Neural cell (in vitro differentiated cells): ENCODE measurements around the gene NTSR2. TPM values are rescaled to one million over a fixed set of nuclear protein-coding genes. Genes with fewer than 3 reads are reported as not detected.

Source experiments
- H2AFZ ChIP-seq: fragments of 200-600, 300-800 bp; sonication (generic), shearing (Covaris generic); 2 replicates; pipeline ENCODE4 v1.6.0; 2014; ENCODE audit warnings: low read depth, mild to moderate bottlenecking, antibody characterized with exemption, low read length, moderate library complexity
- H3F3A ChIP-seq: fragments of 200-600 bp; shearing (Covaris generic); 2 replicates; pipeline ENCODE4 v1.6.1; 2016; ENCODE audit warnings: mild to moderate bottlenecking, moderate library complexity, mixed read lengths, antibody characterized with exemption, low read length; ENCODE audit not compliant: insufficient read depth, poor library complexity, severe bottlenecking
- H3K27ac ChIP-seq: fragments of 200-600, 300-800 bp; sonication (generic), shearing (Covaris generic); 2 replicates; pipeline ENCODE4 v1.5.1; 2014; ENCODE audit warnings: mild to moderate bottlenecking, low read length, moderate library complexity
- H3K27me3 ChIP-seq: fragments of 300-800, 200-600 bp; sonication (generic), shearing (Covaris generic); 2 replicates; pipeline ENCODE4 v1.6.0; 2014; ENCODE audit warnings: mild to moderate bottlenecking, low read depth, low read length, moderate library complexity; ENCODE audit not compliant: insufficient read depth
- H3K36me3 ChIP-seq: fragments of 300-800, 200-600 bp; sonication (generic), shearing (Covaris generic); 2 replicates; pipeline ENCODE4 v1.5.1; 2014; ENCODE audit warnings: mild to moderate bottlenecking, antibody characterized with exemption, low read length, moderate library complexity; ENCODE audit not compliant: insufficient read depth
- H3K4me2 ChIP-seq: fragments of 300-800, 200-600 bp; sonication (generic), shearing (Covaris generic); 2 replicates; pipeline ENCODE4 v1.6.0; 2014; ENCODE audit warnings: mild to moderate bottlenecking, low read length
- H3K4me3 ChIP-seq: fragments of 300-800, 200-600 bp; sonication (generic), shearing (Covaris generic); 2 replicates; pipeline ENCODE4 v1.5.1; 2014; ENCODE audit warnings: mild to moderate bottlenecking, low read length, moderate library complexity
- H3K79me2 ChIP-seq: fragments of 200-600 bp; shearing (Covaris generic); replicated peaks from 2 replicates; pipeline ENCODE4 v1.6.0; 2014; ENCODE audit warnings: mild to moderate bottlenecking, low read length, moderate library complexity; ENCODE audit not compliant: insufficient read depth
- H3K9ac ChIP-seq: fragments of 300-800, 200-600 bp; sonication (generic), shearing (Covaris generic); 2 replicates; pipeline ENCODE4 v1.6.1; 2016; ENCODE audit warnings: mild to moderate bottlenecking, low read length, mixed read lengths
- H3K9me2 ChIP-seq: fragments of 200-600 bp; shearing (Covaris generic); 2 replicates; pipeline ENCODE4 v1.6.1; 2016; ENCODE audit warnings: mild to moderate bottlenecking, low read length, mixed read lengths; ENCODE audit not compliant: insufficient read depth
- H3K9me3 ChIP-seq: fragments of 200-600, 300-800 bp; sonication (generic), shearing (Covaris generic); 2 replicates; pipeline ENCODE4 v1.6.1; 2016; ENCODE audit warnings: mild to moderate bottlenecking, mixed run types, low read length, moderate library complexity, mixed read lengths
- H4K20me1 ChIP-seq: fragments of 200-600 bp; shearing (Covaris generic); 2 replicates; pipeline ENCODE4 v1.6.1; 2016; ENCODE audit warnings: mild to moderate bottlenecking, mixed run types; ENCODE audit not compliant: insufficient read depth
- EP300 ChIP-seq: fragments of 450-650 bp; conservative IDR thresholded peaks from 2 replicates; pipeline ENCODE4 v1.6.1; 2014; ENCODE audit warnings: antibody characterized with exemption, mild to moderate bottlenecking, moderate library complexity; ENCODE audit not compliant: poor library complexity, severe bottlenecking
- EZH2 ChIP-seq: fragments of 200-600, 300-800 bp; shearing (Covaris generic), sonication (generic); IDR thresholded peaks from 2 replicates; pipeline ENCODE4 v1.6.1; 2014; ENCODE audit warnings: antibody characterized with exemption, low read length, borderline replicate concordance, mild to moderate bottlenecking; ENCODE audit not compliant: insufficient read depth, poor library complexity, severe bottlenecking
- MXI1 ChIP-seq: fragments of 450-650 bp; conservative IDR thresholded peaks from 2 replicates; pipeline ENCODE4 v1.6.1; 2014; ENCODE audit warnings: antibody characterized with exemption, mild to moderate bottlenecking; ENCODE audit not compliant: poor library complexity, severe bottlenecking
- POLR2AphosphoS5 ChIP-seq: IDR thresholded peaks from 2 replicates; pipeline ENCODE4 v1.6.1; 2012
- RAD21 ChIP-seq: fragments of 450-650 bp; conservative IDR thresholded peaks from 2 replicates; pipeline ENCODE4 v1.6.1; 2014; ENCODE audit warnings: antibody characterized with exemption, mild to moderate bottlenecking, moderate library complexity
- SMC3 ChIP-seq: fragments of 450-650 bp; conservative IDR thresholded peaks from 2 replicates; pipeline ENCODE4 v1.6.1; 2014; ENCODE audit warnings: antibody characterized with exemption, mild to moderate bottlenecking, moderate library complexity; ENCODE audit not compliant: poor library complexity
- TAF1 ChIP-seq: IDR thresholded peaks from 2 replicates; pipeline ENCODE4 v1.6.1; 2012; ENCODE audit warnings: low read depth
- polyA plus RNA-seq: library from polyadenylated mRNA; depleted of rRNA; stranded (reverse); fragments of >200 nt; gene quantifications from 2 replicates; pipeline ENCODE4 v1.2.3, GENCODE V29; 2014
- TF ChIP-seq, protein P1 (sequence below): fragments of 450-650 bp; IDR thresholded peaks from 2 replicates; pipeline ENCODE4 v1.5.1; 2014; ENCODE audit warnings: antibody characterized with exemption, mild to moderate bottlenecking, moderate library complexity; ENCODE audit not compliant: poor library complexity, severe bottlenecking
- TF ChIP-seq, protein P2 (sequence below): IDR thresholded peaks from 2 replicates; pipeline ENCODE4 v1.6.1; 2012; ENCODE audit warnings: borderline replicate concordance

NTSR2 gene
- polyA plus RNA-seq, 1 donor from 2014 or later, result not detected

DNA sequence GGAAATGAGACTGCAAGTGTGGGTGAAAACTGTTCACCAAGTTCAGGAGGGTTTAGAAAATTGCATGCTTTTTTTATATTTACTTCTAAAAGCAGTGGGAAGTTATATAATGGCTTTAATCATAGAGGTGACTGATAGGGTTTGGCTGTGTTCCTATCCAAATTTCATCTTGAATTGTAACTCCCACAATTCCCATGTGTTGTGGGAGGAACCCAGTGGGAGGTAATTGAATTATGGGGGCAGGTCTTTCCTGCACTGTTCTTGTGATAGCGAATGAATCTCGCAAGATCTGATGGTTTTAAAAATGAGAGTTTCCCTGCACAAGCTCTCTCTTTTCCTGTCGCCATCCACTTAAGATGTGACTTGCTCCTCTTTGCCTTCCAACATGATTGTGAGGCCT, 35.7 kb upstream of the NTSR2 start:
- TF ChIP-seq, protein P1, sequence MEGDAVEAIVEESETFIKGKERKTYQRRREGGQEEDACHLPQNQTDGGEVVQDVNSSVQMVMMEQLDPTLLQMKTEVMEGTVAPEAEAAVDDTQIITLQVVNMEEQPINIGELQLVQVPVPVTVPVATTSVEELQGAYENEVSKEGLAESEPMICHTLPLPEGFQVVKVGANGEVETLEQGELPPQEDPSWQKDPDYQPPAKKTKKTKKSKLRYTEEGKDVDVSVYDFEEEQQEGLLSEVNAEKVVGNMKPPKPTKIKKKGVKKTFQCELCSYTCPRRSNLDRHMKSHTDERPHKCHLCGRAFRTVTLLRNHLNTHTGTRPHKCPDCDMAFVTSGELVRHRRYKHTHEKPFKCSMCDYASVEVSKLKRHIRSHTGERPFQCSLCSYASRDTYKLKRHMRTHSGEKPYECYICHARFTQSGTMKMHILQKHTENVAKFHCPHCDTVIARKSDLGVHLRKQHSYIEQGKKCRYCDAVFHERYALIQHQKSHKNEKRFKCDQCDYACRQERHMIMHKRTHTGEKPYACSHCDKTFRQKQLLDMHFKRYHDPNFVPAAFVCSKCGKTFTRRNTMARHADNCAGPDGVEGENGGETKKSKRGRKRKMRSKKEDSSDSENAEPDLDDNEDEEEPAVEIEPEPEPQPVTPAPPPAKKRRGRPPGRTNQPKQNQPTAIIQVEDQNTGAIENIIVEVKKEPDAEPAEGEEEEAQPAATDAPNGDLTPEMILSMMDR, result no peak
- no peak for TF ChIP-seq MXI1
- TF ChIP-seq RAD21, result no peak
- TF ChIP-seq POLR2AphosphoS5, result no peak
- TF ChIP-seq TAF1, result no peak
- TF ChIP-seq EZH2, result no peak
- TF ChIP-seq SMC3, result no peak
- no peak for TF ChIP-seq EP300
- TF ChIP-seq, protein P2, sequence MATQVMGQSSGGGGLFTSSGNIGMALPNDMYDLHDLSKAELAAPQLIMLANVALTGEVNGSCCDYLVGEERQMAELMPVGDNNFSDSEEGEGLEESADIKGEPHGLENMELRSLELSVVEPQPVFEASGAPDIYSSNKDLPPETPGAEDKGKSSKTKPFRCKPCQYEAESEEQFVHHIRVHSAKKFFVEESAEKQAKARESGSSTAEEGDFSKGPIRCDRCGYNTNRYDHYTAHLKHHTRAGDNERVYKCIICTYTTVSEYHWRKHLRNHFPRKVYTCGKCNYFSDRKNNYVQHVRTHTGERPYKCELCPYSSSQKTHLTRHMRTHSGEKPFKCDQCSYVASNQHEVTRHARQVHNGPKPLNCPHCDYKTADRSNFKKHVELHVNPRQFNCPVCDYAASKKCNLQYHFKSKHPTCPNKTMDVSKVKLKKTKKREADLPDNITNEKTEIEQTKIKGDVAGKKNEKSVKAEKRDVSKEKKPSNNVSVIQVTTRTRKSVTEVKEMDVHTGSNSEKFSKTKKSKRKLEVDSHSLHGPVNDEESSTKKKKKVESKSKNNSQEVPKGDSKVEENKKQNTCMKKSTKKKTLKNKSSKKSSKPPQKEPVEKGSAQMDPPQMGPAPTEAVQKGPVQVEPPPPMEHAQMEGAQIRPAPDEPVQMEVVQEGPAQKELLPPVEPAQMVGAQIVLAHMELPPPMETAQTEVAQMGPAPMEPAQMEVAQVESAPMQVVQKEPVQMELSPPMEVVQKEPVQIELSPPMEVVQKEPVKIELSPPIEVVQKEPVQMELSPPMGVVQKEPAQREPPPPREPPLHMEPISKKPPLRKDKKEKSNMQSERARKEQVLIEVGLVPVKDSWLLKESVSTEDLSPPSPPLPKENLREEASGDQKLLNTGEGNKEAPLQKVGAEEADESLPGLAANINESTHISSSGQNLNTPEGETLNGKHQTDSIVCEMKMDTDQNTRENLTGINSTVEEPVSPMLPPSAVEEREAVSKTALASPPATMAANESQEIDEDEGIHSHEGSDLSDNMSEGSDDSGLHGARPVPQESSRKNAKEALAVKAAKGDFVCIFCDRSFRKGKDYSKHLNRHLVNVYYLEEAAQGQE, result no peak

DNA sequence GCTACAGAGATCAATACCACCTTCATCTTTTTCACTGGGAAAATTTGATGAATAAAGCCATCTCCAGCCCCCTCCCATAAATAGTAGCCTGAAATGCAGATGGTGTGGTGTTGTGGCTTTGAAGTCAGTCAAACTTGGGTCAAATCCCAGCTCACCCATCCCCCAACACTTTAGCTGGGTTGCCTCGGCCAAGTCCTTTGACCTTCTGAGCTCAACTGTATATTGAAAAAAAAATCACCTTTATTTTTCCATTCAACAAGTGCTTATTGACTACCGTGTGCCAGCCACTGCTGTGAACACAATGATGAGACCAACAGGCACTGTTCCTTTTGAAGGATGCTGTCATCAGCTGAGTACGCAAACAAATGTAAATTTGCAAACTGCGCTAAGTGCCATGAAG, 35.1 kb upstream of the NTSR2 start:
- Histone ChIP-seq H3K27me3 (no peaks in the 10 kb centered on the region), H3K79me2 (no peaks in the 10 kb centered on the region), H2AFZ (no peak overlapping the region), H3K4me3 (no peak overlapping the region), H3K27ac (no peak overlapping the region), H3K9me3 (no peaks in the 10 kb centered on the region), H3K9ac (no peak overlapping the region), H3K9me2 (no peaks in the 10 kb centered on the region), H3K36me3 (no peaks in the 10 kb centered on the region), H3F3A (no peaks in the 10 kb centered on the region), H3K4me2 (no peak overlapping the region), H4K20me1 (no peaks in the 10 kb centered on the region)
- TF ChIP-seq RAD21, result no peak
- no peak for TF ChIP-seq MXI1
- no peak for TF ChIP-seq EP300
- TF ChIP-seq EZH2, result no peak
- TF ChIP-seq, protein P2, result no peak
- TF ChIP-seq, protein P1, result no peak
- TF ChIP-seq SMC3, result no peak
- TF ChIP-seq POLR2AphosphoS5, result no peak
- TF ChIP-seq TAF1, result no peak

More for the DNA sequence above, 35.7 kb upstream of the NTSR2 start:
- Histone ChIP-seq H3K79me2 (no peaks in the 10 kb centered on the region), H2AFZ (no peak overlapping the region), H3K9me2 (no peaks in the 10 kb centered on the region), H3F3A (no peaks in the 10 kb centered on the region), H3K9ac (no peak overlapping the region), H3K4me3 (no peak overlapping the region), H3K27ac (no peak overlapping the region), H3K36me3 (no peaks in the 10 kb centered on the region), H4K20me1 (no peaks in the 10 kb centered on the region), H3K27me3 (no peaks in the 10 kb centered on the region), H3K4me2 (no peak overlapping the region), H3K9me3 (no peaks in the 10 kb centered on the region)
